HG02870 (cell line): Measurements from ENCODE around the gene KCNK3.

Experiments
- ATAC-seq: cut with Tn5 transposase; IDR thresholded peaks from one replicate; pipeline ENCODE4 v1.9.1; 2021; ENCODE audit warnings: mild to moderate bottlenecking, moderate library complexity; ENCODE audit not compliant: unreplicated experiment

The KCNK3 gene

GRCh38 chr2:26772064-26773001, 79.8 kb downstream of the KCNK3 start:
- ATAC-seq, result no peak

- no peak for ATAC-seq
Measured at GRCh38 chr2:26776195-26776800, 83.8 kb downstream of the KCNK3 start.

DNA sequence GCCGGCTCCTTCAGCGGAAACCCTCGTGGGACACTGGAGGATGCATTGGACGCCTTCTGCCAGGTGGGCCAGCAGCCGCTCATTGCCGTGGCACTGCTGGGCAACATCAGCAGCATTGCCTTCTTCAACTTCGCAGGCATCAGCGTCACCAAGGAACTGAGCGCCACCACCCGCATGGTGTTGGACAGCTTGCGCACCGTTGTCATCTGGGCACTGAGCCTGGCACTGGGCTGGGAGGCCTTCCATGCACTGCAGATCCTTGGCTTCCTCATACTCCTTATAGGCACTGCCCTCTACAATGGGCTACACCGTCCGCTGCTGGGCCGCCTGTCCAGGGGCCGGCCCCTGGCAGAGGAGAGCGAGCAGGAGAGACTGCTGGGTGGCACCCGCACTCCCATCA, 85.6 kb downstream of the KCNK3 start:
- no peak for ATAC-seq

GRCh38 chr2:26778507-26778906, 86.0 kb downstream of the KCNK3 start:
- ATAC-seq, result no peak

DNA sequence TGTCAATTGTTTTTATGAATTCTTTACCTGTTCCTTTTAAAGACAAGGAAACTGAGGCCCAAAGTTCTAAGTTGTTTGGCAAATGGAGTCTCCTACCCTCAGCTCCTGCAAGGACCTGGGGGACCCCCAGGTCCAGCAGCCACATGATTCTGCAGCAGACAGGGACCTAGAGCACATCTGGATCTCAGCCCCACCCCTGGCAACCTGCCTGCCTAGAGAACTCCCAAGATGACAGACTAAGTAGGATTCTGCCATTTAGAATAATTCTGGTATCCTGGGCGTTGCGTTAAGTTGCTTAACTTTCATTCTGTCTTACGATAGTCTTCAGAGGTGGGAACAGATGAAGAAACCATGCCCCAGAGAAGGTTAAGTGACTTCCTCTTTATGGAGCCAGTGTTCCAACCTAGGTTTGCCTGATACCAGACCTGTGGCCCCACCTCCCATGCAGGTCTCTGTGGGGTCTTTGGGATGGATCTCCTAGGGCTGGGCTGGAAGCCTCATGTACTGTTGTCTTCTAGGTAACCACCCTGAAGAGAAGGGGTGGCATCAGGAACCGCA, 87.8 kb downstream of the KCNK3 start:
- ATAC-seq, result no peak
